Keratinocyte (primary cell): Measurements from ENCODE around the gene FBRSL1. TPM values are rescaled to one million over a fixed set of nuclear protein-coding genes. Genes with fewer than 3 reads are reported as not detected.

Experiments
- DNase-seq: peaks from one replicate; pipeline ENCODE4 v3.0.0-alpha.2; 2011; ENCODE audit warnings: low read depth, missing footprints, low spot score
- FAIRE-seq: peaks from 2 replicates; lab custom pipeline; 2011; peaks lifted over from hg19 to GRCh38; lab: Jason Lieb, UNC
- H2AFZ ChIP-seq: 2 replicates; pipeline ENCODE4 v1.6.0; 2012; ENCODE audit warnings: low read length, control low read depth, inconsistent platforms; ENCODE audit not compliant: control insufficient read depth
- H3K27ac ChIP-seq: 2 replicates; pipeline ENCODE4 v1.5.1; 2011; ENCODE audit warnings: low read length; ENCODE audit not compliant: control insufficient read depth, insufficient read depth
- H3K27me3 ChIP-seq: 3 replicates; pipeline ENCODE4 v1.6.0; 2011; ENCODE audit warnings: low read length; ENCODE audit not compliant: control insufficient read depth, insufficient read depth; ENCODE audit errors: extremely low read depth
- H3K36me3 ChIP-seq, 2 experiments: 2 replicates in 1 of 2; 3 replicates in 1 of 2; pipeline ENCODE4 v1.5.1; 2011; ENCODE audit warnings: low read length in 2 of 2, mild to moderate bottlenecking in 1 of 2; ENCODE audit not compliant: control insufficient read depth in 2 of 2, insufficient read depth in 2 of 2; ENCODE audit errors: extremely low read depth in 1 of 2
- H3K4me1 ChIP-seq: 3 replicates; pipeline ENCODE4 v1.5.1; 2011; ENCODE audit warnings: low read length; ENCODE audit not compliant: control insufficient read depth, insufficient read depth; ENCODE audit errors: extremely low read depth
- H3K4me2 ChIP-seq: 3 replicates; pipeline ENCODE4 v1.6.0; 2011; ENCODE audit warnings: low read depth, low read length; ENCODE audit not compliant: control insufficient read depth, insufficient read depth; ENCODE audit errors: extremely low read depth
- H3K4me3 ChIP-seq, 3 experiments: fragments of 200-600 bp in 1 of 3; sonication (generic) in 1 of 3; 2 replicates in 2 of 3; 3 replicates in 1 of 3; pipeline ENCODE4 v1.5.1; 2011 to 2016; ENCODE audit warnings: low read length in 3 of 3, mild to moderate bottlenecking in 3 of 3, control low read depth in 2 of 3, inconsistent platforms in 1 of 3, low read depth in 1 of 3, mixed read lengths in 1 of 3, mixed run types in 1 of 3, moderate library complexity in 1 of 3; ENCODE audit not compliant: control insufficient read depth in 2 of 3, insufficient read depth in 2 of 3; ENCODE audit errors: extremely low read depth in 1 of 3
- H3K79me2 ChIP-seq: 2 replicates; pipeline ENCODE4 v1.6.0; 2012; ENCODE audit warnings: low read length; ENCODE audit not compliant: control insufficient read depth, insufficient read depth
- H3K9ac ChIP-seq: 3 replicates; pipeline ENCODE4 v1.6.0; 2011; ENCODE audit warnings: low read length; ENCODE audit not compliant: control insufficient read depth, insufficient read depth; ENCODE audit errors: extremely low read depth
- H3K9me1 ChIP-seq: 3 replicates; pipeline ENCODE4 v1.6.0; 2011; ENCODE audit warnings: low read length; ENCODE audit not compliant: control insufficient read depth, insufficient read depth; ENCODE audit errors: extremely low read depth
- H3K9me3 ChIP-seq: 2 replicates; pipeline ENCODE4 v1.5.1; 2012; ENCODE audit warnings: low read depth, low read length; ENCODE audit not compliant: control insufficient read depth
- H4K20me1 ChIP-seq: 3 replicates; pipeline ENCODE4 v1.6.0; 2011; ENCODE audit warnings: low read length; ENCODE audit not compliant: control insufficient read depth, insufficient read depth; ENCODE audit errors: extremely low read depth
- CTCF ChIP-seq, 3 experiments: IDR thresholded peaks in 1 of 3; conservative IDR thresholded peaks in 1 of 3; optimal IDR thresholded peaks in 1 of 3; 2 replicates in 2 of 3; 3 replicates in 1 of 3; pipeline versions ENCODE3 to v1.5.1; 2011; ENCODE audit warnings: low read length in 3 of 3, mild to moderate bottlenecking in 3 of 3, moderate library complexity in 2 of 3, control low read depth in 1 of 3, inconsistent platforms in 1 of 3; ENCODE audit not compliant: insufficient read depth in 2 of 3; ENCODE audit errors: extremely low read depth in 1 of 3
- EZH2 ChIP-seq: IDR thresholded peaks from one replicate; pipeline ENCODE4 v1.6.1; 2012; ENCODE audit warnings: inconsistent platforms, mild to moderate bottlenecking, low read length, moderate library complexity
- dilution Hi-C: fragments of 300-500 bp; cut with MboI; formaldehyde crosslinking; loops from one replicate; pipeline ENCODE4 v1.7.0; 2020; ENCODE audit warnings: low sequenced_read_pairs; ENCODE audit not compliant: extremely low pct_ligation_motif_present
- polyA plus RNA-seq, 5 experiments: library from polyadenylated mRNA; depleted of rRNA in 3 of 5; stranded (reverse) in 3 of 5; stranded (forward) in 1 of 5; unstranded in 1 of 5; fragments of >200 nt; gene quantifications; 1 replicate in 1 of 5; 2 replicates in 3 of 5; 3 replicates in 1 of 5; pipeline versions ENCODE4 v1.2.1 to v1.2.3, GENCODE V29; 2011 to 2012; ENCODE audit warnings: missing spikeins in 2 of 5, low read depth in 1 of 5, low replicate concordance in 1 of 5

Gene FBRSL1
- polyA plus RNA-seq, 1 donor (not counting 4 experiments of a cell fraction or from before 2014, with no cell fraction given) = 0.89 TPM

DNA sequence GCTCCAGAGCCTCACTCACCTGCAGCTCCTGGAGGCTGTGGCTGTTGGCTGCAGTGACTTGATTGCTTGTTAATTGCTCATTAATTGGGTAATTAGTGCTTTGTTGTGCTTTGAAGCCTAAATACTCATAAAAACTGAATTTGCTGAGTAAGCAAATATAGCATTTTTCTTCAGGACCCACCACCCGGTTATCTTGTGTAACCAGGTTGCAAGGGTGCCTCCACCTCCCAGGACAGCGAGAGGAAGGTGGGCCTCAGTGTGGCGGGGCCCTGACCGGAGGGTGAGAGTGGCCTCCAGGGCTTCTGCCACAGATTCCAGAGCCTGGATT lies 48.7 kb downstream of the FBRSL1 start:
- no peaks in the 10 kb centered on the region for H3K79me2 ChIP-seq
- peaks cover 11% of the 10 kb centered on the region for H3K9me3 ChIP-seq
- no peak for DNase-seq
- FAIRE-seq = no peak
- TF ChIP-seq CTCF (optimal IDR thresholded peaks at IDR 0.05 in 1 of 3, IDR thresholded peaks at IDR 0.05 in 1 of 3, conservative IDR thresholded peaks at IDR 0.05 in 1 of 3; ENCODE audit: extremely low read depth in 1 of 3, insufficient read depth in 2 of 3, low read length in 3 of 3) (no peak), EZH2 (no peak)
- no peak overlapping the region for H3K4me2 ChIP-seq
- no peaks in the 10 kb centered on the region for H4K20me1 ChIP-seq
- H3K4me3 ChIP-seq = no peak overlapping the region
- H3K9ac ChIP-seq = no peak overlapping the region
- no peaks in the 10 kb centered on the region for H3K27me3 ChIP-seq
- no peaks in the 10 kb centered on the region for H3K9me1 ChIP-seq
- dilution Hi-C loops = no loop called here
- no peak overlapping the region for H3K27ac ChIP-seq
- no peaks in the 10 kb centered on the region for H3K4me1 ChIP-seq
- no peaks in the 10 kb centered on the region for H3K36me3 ChIP-seq
- H2AFZ ChIP-seq = no peak overlapping the region

- Histone ChIP-seq H3K4me2 (no peak overlapping the region), H3K27ac (no peak overlapping the region), H3K9me3 (peaks cover 11% of the 10 kb centered on the region), H3K9me1 (no peaks in the 10 kb centered on the region), H3K27me3 (no peaks in the 10 kb centered on the region), H2AFZ (no peak overlapping the region), H3K36me3 (no peaks in the 10 kb centered on the region), H3K4me3 (no peak overlapping the region), H3K4me1 (no peaks in the 10 kb centered on the region), H4K20me1 (no peaks in the 10 kb centered on the region), H3K9ac (no peak overlapping the region), H3K79me2 (no peaks in the 10 kb centered on the region)
- no peak for TF ChIP-seq CTCF (optimal IDR thresholded peaks at IDR 0.05 in 1 of 3, IDR thresholded peaks at IDR 0.05 in 1 of 3, conservative IDR thresholded peaks at IDR 0.05 in 1 of 3; ENCODE audit: extremely low read depth in 1 of 3, insufficient read depth in 2 of 3, low read length in 3 of 3)
- no peak for TF ChIP-seq EZH2
- no peak for FAIRE-seq
- DNase-seq = no peak
- dilution Hi-C loops = no loop called here
These were observed 49.2 kb downstream of the FBRSL1 start for GRCh38 chr12:132539016-132539773.
